HCT116 (cell line): ENCODE results near the gene ACER2.
"Not testable (repeated sequence)": the region's sequence is repeated elsewhere in the genome, so short reads cannot be mapped to it uniquely, and the experiment has no call there.

Experiments
- ELF1 ChIP-seq: IDR thresholded peaks from 2 replicates; pipeline ENCODE4 v1.6.1; 2012; ENCODE audit warnings: low read depth, borderline replicate concordance
- EZH2phosphoT487 ChIP-seq: fragments of 200-600 bp; IDR thresholded peaks from 2 replicates; pipeline ENCODE4 v1.6.1; 2018; ENCODE audit warnings: antibody characterized with exemption, borderline replicate concordance
- POLR2A ChIP-seq: IDR thresholded peaks from 2 replicates; pipeline ENCODE4 v1.7.0; 2011; ENCODE audit warnings: borderline replicate concordance; ENCODE audit not compliant: insufficient read depth, insufficient read length; ENCODE audit errors: extremely low read depth
- POLR2AphosphoS5 ChIP-seq: IDR thresholded peaks from 2 replicates; pipeline ENCODE4 v1.6.1; 2011; ENCODE audit warnings: mild to moderate bottlenecking, low read depth, low read length, moderate library complexity
- SP1 ChIP-seq: IDR thresholded peaks from 2 replicates; pipeline ENCODE4 v1.6.1; 2012; ENCODE audit warnings: low read depth
- TCF7L2 ChIP-seq: IDR thresholded peaks from 2 replicates; pipeline ENCODE4 v1.7.0; 2011; ENCODE audit warnings: borderline replicate concordance, inconsistent platforms; ENCODE audit not compliant: insufficient read depth, insufficient read length; ENCODE audit errors: extremely low read depth
- ZBTB33 ChIP-seq: IDR thresholded peaks from 2 replicates; pipeline ENCODE4 v1.6.1; 2011; ENCODE audit warnings: mild to moderate bottlenecking, low read length, moderate library complexity; ENCODE audit not compliant: insufficient replicate concordance; ENCODE audit errors: extremely low read depth
- ZFX ChIP-seq: fragments of 450-650 bp; IDR thresholded peaks from 2 replicates; pipeline ENCODE4 v1.6.1; 2017
- TF ChIP-seq, protein P1 (sequence below), 3 experiments: fragments of 200-600 bp in 1 of 3; sonication (generic) in 1 of 3; IDR thresholded peaks in 2 of 3; conservative IDR thresholded peaks in 1 of 3; 2 replicates each; pipeline ENCODE4 v1.5.1; 2012 to 2017; ENCODE audit warnings: low read depth in 2 of 3, low read length in 2 of 3, antibody characterized with exemption in 1 of 3, borderline replicate concordance in 1 of 3, control low read depth in 1 of 3, mild to moderate bottlenecking in 1 of 3, mixed read lengths in 1 of 3, mixed run types in 1 of 3, moderate library complexity in 1 of 3; ENCODE audit not compliant: insufficient read depth in 1 of 3
- TF ChIP-seq, protein P2 (sequence below): IDR thresholded peaks from 2 replicates; pipeline ENCODE4 v1.6.1; 2012; ENCODE audit warnings: low read depth

- TF ChIP-seq, protein P1, sequence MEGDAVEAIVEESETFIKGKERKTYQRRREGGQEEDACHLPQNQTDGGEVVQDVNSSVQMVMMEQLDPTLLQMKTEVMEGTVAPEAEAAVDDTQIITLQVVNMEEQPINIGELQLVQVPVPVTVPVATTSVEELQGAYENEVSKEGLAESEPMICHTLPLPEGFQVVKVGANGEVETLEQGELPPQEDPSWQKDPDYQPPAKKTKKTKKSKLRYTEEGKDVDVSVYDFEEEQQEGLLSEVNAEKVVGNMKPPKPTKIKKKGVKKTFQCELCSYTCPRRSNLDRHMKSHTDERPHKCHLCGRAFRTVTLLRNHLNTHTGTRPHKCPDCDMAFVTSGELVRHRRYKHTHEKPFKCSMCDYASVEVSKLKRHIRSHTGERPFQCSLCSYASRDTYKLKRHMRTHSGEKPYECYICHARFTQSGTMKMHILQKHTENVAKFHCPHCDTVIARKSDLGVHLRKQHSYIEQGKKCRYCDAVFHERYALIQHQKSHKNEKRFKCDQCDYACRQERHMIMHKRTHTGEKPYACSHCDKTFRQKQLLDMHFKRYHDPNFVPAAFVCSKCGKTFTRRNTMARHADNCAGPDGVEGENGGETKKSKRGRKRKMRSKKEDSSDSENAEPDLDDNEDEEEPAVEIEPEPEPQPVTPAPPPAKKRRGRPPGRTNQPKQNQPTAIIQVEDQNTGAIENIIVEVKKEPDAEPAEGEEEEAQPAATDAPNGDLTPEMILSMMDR (IDR thresholded peaks at IDR 0.05 in 2 of 3, conservative IDR thresholded peaks at IDR 0.05 in 1 of 3; ENCODE audit: borderline replicate concordance in 1 of 3, insufficient read depth in 1 of 3, low read depth in 2 of 3, low read length in 2 of 3): not testable (repeated sequence)
- TF ChIP-seq, protein P2, sequence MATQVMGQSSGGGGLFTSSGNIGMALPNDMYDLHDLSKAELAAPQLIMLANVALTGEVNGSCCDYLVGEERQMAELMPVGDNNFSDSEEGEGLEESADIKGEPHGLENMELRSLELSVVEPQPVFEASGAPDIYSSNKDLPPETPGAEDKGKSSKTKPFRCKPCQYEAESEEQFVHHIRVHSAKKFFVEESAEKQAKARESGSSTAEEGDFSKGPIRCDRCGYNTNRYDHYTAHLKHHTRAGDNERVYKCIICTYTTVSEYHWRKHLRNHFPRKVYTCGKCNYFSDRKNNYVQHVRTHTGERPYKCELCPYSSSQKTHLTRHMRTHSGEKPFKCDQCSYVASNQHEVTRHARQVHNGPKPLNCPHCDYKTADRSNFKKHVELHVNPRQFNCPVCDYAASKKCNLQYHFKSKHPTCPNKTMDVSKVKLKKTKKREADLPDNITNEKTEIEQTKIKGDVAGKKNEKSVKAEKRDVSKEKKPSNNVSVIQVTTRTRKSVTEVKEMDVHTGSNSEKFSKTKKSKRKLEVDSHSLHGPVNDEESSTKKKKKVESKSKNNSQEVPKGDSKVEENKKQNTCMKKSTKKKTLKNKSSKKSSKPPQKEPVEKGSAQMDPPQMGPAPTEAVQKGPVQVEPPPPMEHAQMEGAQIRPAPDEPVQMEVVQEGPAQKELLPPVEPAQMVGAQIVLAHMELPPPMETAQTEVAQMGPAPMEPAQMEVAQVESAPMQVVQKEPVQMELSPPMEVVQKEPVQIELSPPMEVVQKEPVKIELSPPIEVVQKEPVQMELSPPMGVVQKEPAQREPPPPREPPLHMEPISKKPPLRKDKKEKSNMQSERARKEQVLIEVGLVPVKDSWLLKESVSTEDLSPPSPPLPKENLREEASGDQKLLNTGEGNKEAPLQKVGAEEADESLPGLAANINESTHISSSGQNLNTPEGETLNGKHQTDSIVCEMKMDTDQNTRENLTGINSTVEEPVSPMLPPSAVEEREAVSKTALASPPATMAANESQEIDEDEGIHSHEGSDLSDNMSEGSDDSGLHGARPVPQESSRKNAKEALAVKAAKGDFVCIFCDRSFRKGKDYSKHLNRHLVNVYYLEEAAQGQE: not testable (repeated sequence)
- TF ChIP-seq POLR2A, TCF7L2, POLR2AphosphoS5, SP1, ZBTB33, ELF1, EZH2phosphoT487, ZFX: not testable (repeated sequence)
Measured at GRCh38 chr9:19389539-19389938, 19.3 kb upstream of the ACER2 start.
